CD4-positive, alpha-beta T cell (primary cell): Measurements from ENCODE around the gene PKD2. TPM values are rescaled to one million over a fixed set of nuclear protein-coding genes. Genes with fewer than 3 reads are reported as not detected.

ENCODE experiments used
- ATAC-seq: fragments of 200-7000 bp; cut with Tn5 transposase; one replicate; pipeline ENCODE4 v1.10.0; 2022; ENCODE audit warnings: mild to moderate bottlenecking; ENCODE audit not compliant: poor library complexity
- CTCF ChIA-PET: fragments of 350-600 bp; sonication (Branson Sonifier 250); formaldehyde crosslinking; loops from one replicate; lab custom pipeline; 2021; ENCODE audit warnings: antibody characterized with exemption, inconsistent platforms; lab: Charles Lee
- POLR2A ChIA-PET: fragments of 350-600 bp; sonication (Branson Sonifier 250); formaldehyde crosslinking; loops from one replicate; lab custom pipeline; 2021; ENCODE audit warnings: antibody characterized with exemption, inconsistent platforms; lab: Charles Lee
- DNase-seq, 14 experiments: peaks; one replicate each; pipeline ENCODE4 v3.0.0-alpha.2; 2013 to 2020; ENCODE audit warnings: mixed read lengths in 2 of 14
- H3K27ac ChIP-seq, 2 donors: one replicate each; pipeline versions ENCODE4 v1.5.1 to v1.7.0; 2013; ENCODE audit warnings: low read length in 2 of 2, low read depth in 1 of 2, mild to moderate bottlenecking in 1 of 2
- H3K27me3 ChIP-seq, 2 experiments: 1 replicate in 1 of 2; 2 replicates in 1 of 2; pipeline versions ENCODE4 v1.6.1 to v1.7.0; 2013; ENCODE audit warnings: low read length in 2 of 2, control low read depth in 1 of 2, mild to moderate bottlenecking in 1 of 2, moderate library complexity in 1 of 2; ENCODE audit not compliant: insufficient read depth in 2 of 2, control insufficient read depth in 1 of 2
- H3K36me3 ChIP-seq: one replicate; pipeline ENCODE4 v1.6.1; 2013; ENCODE audit warnings: low read length, control low read depth; ENCODE audit not compliant: insufficient read depth
- H3K4me1 ChIP-seq: one replicate; pipeline ENCODE4 v1.6.1; 2013; ENCODE audit warnings: low read length, control low read depth; ENCODE audit not compliant: insufficient read depth
- H3K4me3 ChIP-seq: one replicate; pipeline ENCODE4 v1.5.1; 2013; ENCODE audit warnings: mild to moderate bottlenecking, low read length, moderate library complexity
- H3K9me3 ChIP-seq, 2 experiments: 1 replicate in 1 of 2; 2 replicates in 1 of 2; pipeline versions ENCODE4 v1.6.1 to v1.7.0; 2013; ENCODE audit warnings: low read length in 2 of 2, mild to moderate bottlenecking in 2 of 2, control low read depth in 1 of 2, moderate library complexity in 1 of 2; ENCODE audit not compliant: control insufficient read depth in 1 of 2, insufficient read depth in 1 of 2
- H3K27ac Mint-ChIP-seq: one replicate; pipeline ENCODE4 v1.8.0; 2020; ENCODE audit warnings: mixed read lengths
- H3K27me3 Mint-ChIP-seq: one replicate; pipeline ENCODE4 v1.8.0; 2021; ENCODE audit warnings: mixed read lengths
- H3K36me3 Mint-ChIP-seq: one replicate; pipeline ENCODE4 v1.8.0; 2021; ENCODE audit warnings: low read depth, mixed read lengths
- H3K4me1 Mint-ChIP-seq: one replicate; pipeline ENCODE4 v1.8.0; 2021; ENCODE audit warnings: low read depth, mixed read lengths
- H3K4me3 Mint-ChIP-seq: one replicate; pipeline ENCODE4 v1.8.0; 2020; ENCODE audit warnings: mild to moderate bottlenecking, mixed read lengths
- H3K9me3 Mint-ChIP-seq: one replicate; pipeline ENCODE4 v1.8.0; 2020; ENCODE audit warnings: mixed read lengths
- intact Hi-C, 2 experiments: fragments of 100-400 bp; cut with DNase I in 1 of 2; cut with micrococcal nuclease in 1 of 2; formaldehyde crosslinking; loops; one replicate each; pipeline versions ENCODE4 v1.15.1 to v1.9.0; 2023 to 2025; cut with DNase I, micrococcal nuclease
- total RNA-seq, 174 experiments: library from RNA in 2 of 174; stranded (reverse) in 2 of 174; gene quantifications; one replicate each; pipeline ENCODE4 v1.2.3 and lab custom pipeline; 2021 to 2026
- TF ChIP-seq, protein P1 (sequence below): fragments of 200-600 bp; IDR thresholded peaks from one replicate; pipeline ENCODE4 v1.8.0; 2022; ENCODE audit warnings: antibody characterized with exemption, mild to moderate bottlenecking

Gene PKD2
- total RNA-seq, 2 experiments from 2014 or later = 4.1 to 4.3 TPM

DNA sequence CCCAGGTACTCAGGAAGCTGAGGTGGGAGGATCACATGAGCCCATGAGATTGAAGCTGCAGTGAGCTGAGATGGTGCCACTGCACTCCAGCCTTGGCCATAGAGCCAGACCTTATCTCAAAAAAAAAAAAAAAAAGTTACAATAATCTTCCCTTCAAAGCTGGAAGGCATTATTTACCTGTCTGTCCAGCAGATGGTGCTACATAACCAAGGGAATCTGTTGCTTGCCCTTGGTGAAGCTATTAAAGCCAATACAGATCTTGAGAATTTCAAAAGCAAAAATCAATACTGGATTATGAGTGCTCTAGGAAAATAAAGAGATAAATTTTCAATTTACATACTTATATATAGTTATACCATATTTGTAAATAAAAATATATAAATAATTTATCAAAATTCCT is 25.9 kb downstream of the PKD2 start:
- TF ChIP-seq, protein P1, sequence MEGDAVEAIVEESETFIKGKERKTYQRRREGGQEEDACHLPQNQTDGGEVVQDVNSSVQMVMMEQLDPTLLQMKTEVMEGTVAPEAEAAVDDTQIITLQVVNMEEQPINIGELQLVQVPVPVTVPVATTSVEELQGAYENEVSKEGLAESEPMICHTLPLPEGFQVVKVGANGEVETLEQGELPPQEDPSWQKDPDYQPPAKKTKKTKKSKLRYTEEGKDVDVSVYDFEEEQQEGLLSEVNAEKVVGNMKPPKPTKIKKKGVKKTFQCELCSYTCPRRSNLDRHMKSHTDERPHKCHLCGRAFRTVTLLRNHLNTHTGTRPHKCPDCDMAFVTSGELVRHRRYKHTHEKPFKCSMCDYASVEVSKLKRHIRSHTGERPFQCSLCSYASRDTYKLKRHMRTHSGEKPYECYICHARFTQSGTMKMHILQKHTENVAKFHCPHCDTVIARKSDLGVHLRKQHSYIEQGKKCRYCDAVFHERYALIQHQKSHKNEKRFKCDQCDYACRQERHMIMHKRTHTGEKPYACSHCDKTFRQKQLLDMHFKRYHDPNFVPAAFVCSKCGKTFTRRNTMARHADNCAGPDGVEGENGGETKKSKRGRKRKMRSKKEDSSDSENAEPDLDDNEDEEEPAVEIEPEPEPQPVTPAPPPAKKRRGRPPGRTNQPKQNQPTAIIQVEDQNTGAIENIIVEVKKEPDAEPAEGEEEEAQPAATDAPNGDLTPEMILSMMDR = peak; percentile 67
- Histone ChIP-seq H3K4me3 (no peak overlapping the region), H3K4me1 (no peaks in the 10 kb centered on the region), H3K36me3 (peaks cover 10% of the 10 kb centered on the region), H3K9me3 (no peaks in the 10 kb centered on the region), H3K27ac (no peak overlapping the region), H3K27me3 (no peaks in the 10 kb centered on the region)
- intact Hi-C loops = loop anchor here (1.0 to 5.0 kb wide), 3 partner anchors 179 to 484 kb away; no protein-coding TSS in a partner anchor
- H3K4me1 Mint-ChIP-seq = no peaks in the 10 kb centered on the region
- no peaks in the 10 kb centered on the region for H3K27me3 Mint-ChIP-seq
- peak in 9 of 14 experiments; percentile 5 to 74 (median 13) for DNase-seq
- H3K27ac Mint-ChIP-seq = no peak overlapping the region
- ChIA-PET CTCF (interaction anchor here (0.5 to 3.1 kb wide), 15 partner anchors 11 to 579 kb away, joined by 3 to 28 read pairs (median 3); no protein-coding TSS in a partner anchor), POLR2A (interaction anchor here (1.1 to 1.2 kb wide), 2 partner anchors 165 to 179 kb away, joined by 3 to 6 read pairs; no protein-coding TSS in a partner anchor)
- peaks cover 32% of the 10 kb centered on the region for H3K36me3 Mint-ChIP-seq
- H3K4me3 Mint-ChIP-seq = no peak overlapping the region
- H3K9me3 Mint-ChIP-seq = no peaks in the 10 kb centered on the region
- peak; percentile 64 for ATAC-seq

DNA sequence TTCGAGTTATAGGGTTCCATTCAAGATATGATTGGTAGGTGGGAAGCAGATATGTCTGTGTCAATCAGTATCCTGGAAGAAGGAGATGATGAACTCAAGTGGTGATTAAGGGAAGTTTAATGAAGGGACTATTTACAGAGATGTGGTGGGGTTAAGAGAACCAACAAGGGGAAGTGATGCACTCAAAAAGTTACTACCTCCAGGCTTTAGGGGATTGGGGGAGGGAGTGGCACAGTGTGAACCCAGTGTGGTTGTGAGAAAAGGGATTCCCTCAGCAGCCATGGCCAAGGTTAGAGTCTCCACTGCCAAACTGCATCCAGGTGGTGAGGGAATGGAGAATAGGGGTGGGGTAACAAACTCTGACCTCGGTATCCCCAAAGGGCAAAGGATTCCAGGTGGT is 27.9 kb downstream of the PKD2 start:
- H3K27me3 ChIP-seq = no peaks in the 10 kb centered on the region
- Mint-ChIP-seq H3K9me3 (no peaks in the 10 kb centered on the region), H3K27me3 (no peaks in the 10 kb centered on the region), H3K4me3 (no peak overlapping the region), H3K27ac (no peak overlapping the region), H3K4me1 (no peaks in the 10 kb centered on the region), H3K36me3 (peaks cover 43% of the 10 kb centered on the region)
- ChIA-PET POLR2A (interaction anchor here (0.6 kb wide), 1 partner anchor 13 kb away, joined by 3 read pairs; no protein-coding TSS in a partner anchor), CTCF (interaction anchor here (0.7 to 1.3 kb wide), 2 partner anchors 43 to 176 kb away, joined by 3 read pairs; no protein-coding TSS in a partner anchor)
- TF ChIP-seq, protein P1 = no peak
- no peak overlapping the region for H3K4me3 ChIP-seq
- ATAC-seq (no peak), DNase-seq (no peak)
- peaks cover 20% of the 10 kb centered on the region for H3K36me3 ChIP-seq
- no peak overlapping the region for H3K27ac ChIP-seq
- H3K9me3 ChIP-seq = no peaks in the 10 kb centered on the region
- H3K4me1 ChIP-seq = no peaks in the 10 kb centered on the region
- intact Hi-C loops = loop anchor here in 1 of 2 experiments (2.0 kb wide), 1 partner anchor 178 kb away; no protein-coding TSS in a partner anchor

DNA sequence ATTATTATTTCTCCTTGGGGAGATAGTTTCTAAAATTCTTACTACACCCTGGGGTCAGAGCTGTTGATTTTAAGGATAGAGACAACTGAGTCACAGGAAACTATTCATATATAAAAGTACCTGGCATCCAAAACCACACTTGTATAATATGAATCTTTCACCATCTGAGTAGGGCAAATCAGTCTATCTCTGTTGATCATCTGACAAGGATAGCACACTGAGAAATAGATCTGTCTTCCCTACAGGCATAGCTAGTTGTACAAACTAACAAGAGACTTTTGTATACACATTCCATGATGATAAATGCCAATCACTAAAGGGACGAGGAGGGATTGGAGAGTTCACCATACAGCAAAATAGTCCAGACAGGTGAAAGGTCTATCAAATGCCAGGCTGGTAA is 30.0 kb downstream of the PKD2 start:
- intact Hi-C loops = no loop called here
- Histone ChIP-seq H3K4me3 (no peak overlapping the region), H3K4me1 (no peaks in the 10 kb centered on the region), H3K9me3 (no peaks in the 10 kb centered on the region), H3K36me3 (peaks cover 31% of the 10 kb centered on the region), H3K27me3 (no peaks in the 10 kb centered on the region), H3K27ac (no peak overlapping the region)
- no peaks in the 10 kb centered on the region for H3K4me1 Mint-ChIP-seq
- CTCF ChIA-PET = interaction anchor here (1.4 kb wide), 1 partner anchor 174 kb away, joined by 5 read pairs; no protein-coding TSS in a partner anchor
- peaks cover 43% of the 10 kb centered on the region for H3K36me3 Mint-ChIP-seq
- no peaks in the 10 kb centered on the region for H3K9me3 Mint-ChIP-seq
- POLR2A ChIA-PET = no interaction called here
- H3K4me3 Mint-ChIP-seq = no peak overlapping the region
- ATAC-seq (no peak), DNase-seq (no peak)
- no peaks in the 10 kb centered on the region for H3K27me3 Mint-ChIP-seq
- H3K27ac Mint-ChIP-seq = no peak overlapping the region
- TF ChIP-seq, protein P1 = no peak
